ENCODE data around the gene HLA-DPA1.

The HLA-DPA1 gene

DNA sequence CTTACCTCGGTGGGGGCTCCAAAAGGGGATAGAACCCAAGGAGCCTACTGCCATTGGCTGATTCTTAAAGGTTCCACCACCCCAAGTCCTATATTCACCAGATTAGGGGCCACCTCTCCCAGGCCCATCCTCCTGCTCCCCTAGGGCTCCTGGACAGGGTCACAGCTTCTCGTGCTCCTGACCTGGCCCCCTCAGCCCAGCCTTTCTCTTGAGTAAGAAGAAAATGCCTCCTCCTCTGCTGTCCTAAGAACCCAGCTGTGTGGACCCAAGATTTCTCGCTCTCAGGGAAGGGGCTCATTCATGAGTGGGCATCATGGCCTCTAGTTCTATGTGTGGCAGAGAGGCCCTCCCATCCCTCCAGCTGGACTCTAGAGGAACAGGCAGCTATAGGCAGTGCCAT lies 18.9 kb upstream of the HLA-DPA1 start:
- no peak for DNase-seq (ENCODE audit: low read depth in 2 of 2)
- H3K4me3 ChIP-seq (replicated peaks in 1 of 2; ENCODE audit: low read depth in 2 of 2, low read length in 2 of 2), result no peak overlapping the region
- TF ChIP-seq, protein P1, sequence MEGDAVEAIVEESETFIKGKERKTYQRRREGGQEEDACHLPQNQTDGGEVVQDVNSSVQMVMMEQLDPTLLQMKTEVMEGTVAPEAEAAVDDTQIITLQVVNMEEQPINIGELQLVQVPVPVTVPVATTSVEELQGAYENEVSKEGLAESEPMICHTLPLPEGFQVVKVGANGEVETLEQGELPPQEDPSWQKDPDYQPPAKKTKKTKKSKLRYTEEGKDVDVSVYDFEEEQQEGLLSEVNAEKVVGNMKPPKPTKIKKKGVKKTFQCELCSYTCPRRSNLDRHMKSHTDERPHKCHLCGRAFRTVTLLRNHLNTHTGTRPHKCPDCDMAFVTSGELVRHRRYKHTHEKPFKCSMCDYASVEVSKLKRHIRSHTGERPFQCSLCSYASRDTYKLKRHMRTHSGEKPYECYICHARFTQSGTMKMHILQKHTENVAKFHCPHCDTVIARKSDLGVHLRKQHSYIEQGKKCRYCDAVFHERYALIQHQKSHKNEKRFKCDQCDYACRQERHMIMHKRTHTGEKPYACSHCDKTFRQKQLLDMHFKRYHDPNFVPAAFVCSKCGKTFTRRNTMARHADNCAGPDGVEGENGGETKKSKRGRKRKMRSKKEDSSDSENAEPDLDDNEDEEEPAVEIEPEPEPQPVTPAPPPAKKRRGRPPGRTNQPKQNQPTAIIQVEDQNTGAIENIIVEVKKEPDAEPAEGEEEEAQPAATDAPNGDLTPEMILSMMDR (IDR thresholded peaks at IDR 0.05; ENCODE audit: low read depth, low read length), result no peak

DNA sequence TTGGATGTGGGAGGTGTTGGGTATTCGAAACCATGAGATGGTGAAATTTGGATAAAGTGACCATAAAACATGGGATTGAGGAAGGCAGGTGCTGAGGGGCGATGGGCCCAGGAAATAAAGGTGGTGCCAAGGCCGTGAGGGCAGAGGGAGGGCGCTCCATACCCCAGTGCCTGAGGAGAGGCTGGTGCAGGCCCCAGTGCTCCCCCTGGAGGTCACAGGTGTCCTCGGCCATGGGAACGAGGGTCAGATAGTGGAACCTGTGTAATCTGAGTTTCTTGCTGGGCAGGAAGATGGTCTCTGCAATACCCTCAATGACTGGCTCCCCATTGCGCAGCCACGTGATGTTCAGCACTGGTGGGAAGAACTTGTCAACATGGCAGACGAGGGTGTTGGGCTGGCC lies 18.5 kb upstream of the HLA-DPA1 start:
- peak in 1 of 2 donors; percentile 13 for DNase-seq (ENCODE audit: low read depth in 2 of 2)
- TF ChIP-seq, protein P1 (IDR thresholded peaks at IDR 0.05; ENCODE audit: low read depth, low read length), result peak; percentile 53

DNA sequence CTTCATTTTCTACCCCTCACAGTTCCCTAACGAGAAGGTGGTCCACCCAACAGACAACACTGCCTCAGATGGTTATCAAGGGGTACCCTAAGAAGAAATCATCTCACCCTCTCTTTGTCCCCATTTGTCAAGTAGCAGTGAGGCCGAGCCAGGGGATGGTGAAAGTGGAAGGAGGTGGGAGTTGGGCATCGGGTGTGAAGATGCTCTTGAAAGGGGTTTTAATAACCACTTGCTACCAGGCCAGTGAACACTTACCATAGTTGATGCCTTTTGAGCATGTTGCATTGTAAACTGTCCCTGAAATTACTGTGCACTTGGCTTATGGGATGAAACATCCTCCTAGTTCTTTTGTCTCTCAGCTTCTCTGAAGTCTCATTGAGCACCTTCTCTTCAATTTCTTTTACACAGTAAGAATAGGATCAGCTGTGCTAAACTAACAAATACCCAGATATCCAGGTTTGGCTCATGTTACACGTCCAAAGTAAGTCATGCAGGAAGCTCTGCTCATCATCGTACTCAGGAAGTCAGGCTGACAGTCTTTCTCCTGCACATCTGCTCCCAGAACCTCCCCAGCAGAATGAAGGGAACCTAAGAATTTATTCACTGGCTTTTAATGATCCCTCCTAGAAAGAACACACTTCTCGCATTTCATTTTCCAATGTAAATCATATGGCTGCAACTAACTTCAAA lies 15.6 kb upstream of the HLA-DPA1 start:
- DNase-seq (ENCODE audit: low read depth in 2 of 2), result peak in 1 of 2 donors; percentile 40
- TF ChIP-seq, protein P1 (IDR thresholded peaks at IDR 0.05; ENCODE audit: low read depth, low read length), result no peak
- no peak overlapping the region for H3K4me3 ChIP-seq (replicated peaks in 1 of 2; ENCODE audit: low read depth in 2 of 2, low read length in 2 of 2)

More for the DNA sequence above, 18.5 kb upstream of the HLA-DPA1 start:
- no peak overlapping the region for H3K4me3 ChIP-seq (replicated peaks in 1 of 2; ENCODE audit: low read depth in 2 of 2, low read length in 2 of 2)

DNA sequence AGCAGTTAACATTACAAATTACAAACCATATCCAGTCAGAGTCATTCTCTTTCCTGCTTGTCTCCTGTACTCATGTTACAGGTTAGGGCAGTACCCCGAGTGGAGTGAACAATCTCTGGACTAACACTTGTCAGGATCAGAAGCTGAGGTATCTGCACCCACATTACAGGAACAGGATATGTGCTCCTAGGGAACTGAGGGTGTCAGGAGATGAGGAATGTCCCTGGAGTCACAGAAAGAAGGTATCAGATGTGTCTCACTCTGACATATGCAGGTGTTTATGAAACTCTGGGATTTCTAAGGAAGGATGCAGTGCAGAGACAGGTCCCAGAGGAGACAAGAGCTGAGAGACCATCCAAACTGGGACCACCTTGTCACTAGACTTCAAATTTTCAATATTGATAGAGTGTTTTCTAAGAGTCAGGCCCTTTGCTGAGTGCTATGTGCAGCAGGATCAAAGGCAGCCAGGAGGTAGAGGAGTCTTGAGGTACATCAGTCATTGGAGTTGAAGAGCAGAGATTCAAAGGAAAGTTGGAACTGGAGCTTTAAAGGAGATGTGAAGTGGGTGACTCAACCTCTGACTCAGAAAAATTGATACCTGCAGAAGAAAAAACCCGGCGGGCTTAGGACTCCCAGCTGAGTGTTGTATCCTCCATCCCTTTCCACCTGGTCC lies 14.9 kb upstream of the HLA-DPA1 start:
- TF ChIP-seq, protein P1 (IDR thresholded peaks at IDR 0.05; ENCODE audit: low read depth, low read length), result no peak
- no peak for DNase-seq (ENCODE audit: low read depth in 2 of 2)
- no peak overlapping the region for H3K4me3 ChIP-seq (replicated peaks in 1 of 2; ENCODE audit: low read depth in 2 of 2, low read length in 2 of 2)

DNA sequence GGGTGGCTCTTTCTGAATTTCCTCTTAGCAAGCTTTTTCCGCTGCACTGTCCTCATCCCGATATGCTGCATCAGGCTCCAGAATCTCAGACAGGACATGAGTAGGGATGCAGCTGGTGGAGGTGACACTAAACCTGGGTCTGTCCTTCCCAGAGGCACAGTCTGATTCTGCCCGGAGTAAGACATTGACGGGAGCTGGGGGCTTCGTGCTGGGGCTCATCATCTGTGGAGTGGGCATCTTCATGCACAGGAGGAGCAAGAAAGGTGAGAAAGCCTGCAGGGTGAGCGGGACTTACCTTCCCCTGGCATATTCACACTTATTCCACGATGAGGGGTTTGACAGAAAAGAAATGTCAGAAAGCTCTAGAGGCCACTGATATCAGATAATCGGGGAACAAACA lies 12.2 kb upstream of the HLA-DPA1 start:
- no peak overlapping the region for H3K4me3 ChIP-seq (replicated peaks in 1 of 2; ENCODE audit: low read depth in 2 of 2, low read length in 2 of 2)
- TF ChIP-seq, protein P1 (IDR thresholded peaks at IDR 0.05; ENCODE audit: low read depth, low read length), result no peak
- no peak for DNase-seq (ENCODE audit: low read depth in 2 of 2)

DNA sequence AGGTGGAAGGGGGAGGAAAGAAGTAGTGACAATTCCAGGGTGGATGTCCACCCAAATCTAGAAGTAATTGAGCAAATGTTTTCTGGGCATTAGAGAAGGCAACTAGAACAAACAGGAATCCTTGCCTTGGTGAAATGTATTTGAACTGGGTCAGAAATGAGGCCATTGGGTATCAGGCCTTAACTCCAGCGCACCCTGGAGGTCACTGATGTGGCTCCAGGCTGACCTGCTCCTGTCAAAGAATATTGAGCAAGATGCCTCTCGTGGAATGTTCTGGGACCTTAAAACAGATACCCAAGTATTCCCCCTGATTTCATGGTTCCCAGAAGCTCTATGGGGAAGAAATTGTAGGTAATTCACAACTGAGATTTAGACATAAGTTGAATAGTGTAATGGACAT lies 9.3 kb upstream of the HLA-DPA1 start:
- no peak overlapping the region for H3K4me3 ChIP-seq (replicated peaks in 1 of 2; ENCODE audit: low read depth in 2 of 2, low read length in 2 of 2)
- TF ChIP-seq, protein P1 (IDR thresholded peaks at IDR 0.05; ENCODE audit: low read depth, low read length), result peak; percentile 61
- DNase-seq (ENCODE audit: low read depth in 2 of 2), result peak; percentile 58 to 76
